Keratinocyte (primary cell): Measurements from ENCODE around the gene ARHGAP32. TPM values are rescaled to one million over a fixed set of nuclear protein-coding genes. Genes with fewer than 3 reads are reported as not detected.

Experiments used
- DNase-seq: peaks from one replicate; pipeline ENCODE4 v3.0.0-alpha.2; 2011; ENCODE audit warnings: low read depth, missing footprints, low spot score
- FAIRE-seq: peaks from 2 replicates; lab custom pipeline; 2011; peaks lifted over from hg19 to GRCh38; lab: Jason Lieb, UNC
- H2AFZ ChIP-seq: 2 replicates; pipeline ENCODE4 v1.6.0; 2012; ENCODE audit warnings: low read length, control low read depth, inconsistent platforms; ENCODE audit not compliant: control insufficient read depth
- H3K27ac ChIP-seq: 2 replicates; pipeline ENCODE4 v1.5.1; 2011; ENCODE audit warnings: low read length; ENCODE audit not compliant: control insufficient read depth, insufficient read depth
- H3K27me3 ChIP-seq: 3 replicates; pipeline ENCODE4 v1.6.0; 2011; ENCODE audit warnings: low read length; ENCODE audit not compliant: control insufficient read depth, insufficient read depth; ENCODE audit errors: extremely low read depth
- H3K36me3 ChIP-seq, 2 experiments: 2 replicates in 1 of 2; 3 replicates in 1 of 2; pipeline ENCODE4 v1.5.1; 2011; ENCODE audit warnings: low read length in 2 of 2, mild to moderate bottlenecking in 1 of 2; ENCODE audit not compliant: control insufficient read depth in 2 of 2, insufficient read depth in 2 of 2; ENCODE audit errors: extremely low read depth in 1 of 2
- H3K4me1 ChIP-seq: 3 replicates; pipeline ENCODE4 v1.5.1; 2011; ENCODE audit warnings: low read length; ENCODE audit not compliant: control insufficient read depth, insufficient read depth; ENCODE audit errors: extremely low read depth
- H3K4me2 ChIP-seq: 3 replicates; pipeline ENCODE4 v1.6.0; 2011; ENCODE audit warnings: low read depth, low read length; ENCODE audit not compliant: control insufficient read depth, insufficient read depth; ENCODE audit errors: extremely low read depth
- H3K4me3 ChIP-seq, 3 experiments: fragments of 200-600 bp in 1 of 3; sonication (generic) in 1 of 3; 2 replicates in 2 of 3; 3 replicates in 1 of 3; pipeline ENCODE4 v1.5.1; 2011 to 2016; ENCODE audit warnings: low read length in 3 of 3, mild to moderate bottlenecking in 3 of 3, control low read depth in 2 of 3, inconsistent platforms in 1 of 3, low read depth in 1 of 3, mixed read lengths in 1 of 3, mixed run types in 1 of 3, moderate library complexity in 1 of 3; ENCODE audit not compliant: control insufficient read depth in 2 of 3, insufficient read depth in 2 of 3; ENCODE audit errors: extremely low read depth in 1 of 3
- H3K79me2 ChIP-seq: 2 replicates; pipeline ENCODE4 v1.6.0; 2012; ENCODE audit warnings: low read length; ENCODE audit not compliant: control insufficient read depth, insufficient read depth
- H3K9ac ChIP-seq: 3 replicates; pipeline ENCODE4 v1.6.0; 2011; ENCODE audit warnings: low read length; ENCODE audit not compliant: control insufficient read depth, insufficient read depth; ENCODE audit errors: extremely low read depth
- H3K9me1 ChIP-seq: 3 replicates; pipeline ENCODE4 v1.6.0; 2011; ENCODE audit warnings: low read length; ENCODE audit not compliant: control insufficient read depth, insufficient read depth; ENCODE audit errors: extremely low read depth
- H3K9me3 ChIP-seq: 2 replicates; pipeline ENCODE4 v1.5.1; 2012; ENCODE audit warnings: low read depth, low read length; ENCODE audit not compliant: control insufficient read depth
- H4K20me1 ChIP-seq: 3 replicates; pipeline ENCODE4 v1.6.0; 2011; ENCODE audit warnings: low read length; ENCODE audit not compliant: control insufficient read depth, insufficient read depth; ENCODE audit errors: extremely low read depth
- EZH2 ChIP-seq: IDR thresholded peaks from one replicate; pipeline ENCODE4 v1.6.1; 2012; ENCODE audit warnings: inconsistent platforms, mild to moderate bottlenecking, low read length, moderate library complexity
- dilution Hi-C: fragments of 300-500 bp; cut with MboI; formaldehyde crosslinking; loops from one replicate; pipeline ENCODE4 v1.7.0; 2020; ENCODE audit warnings: low sequenced_read_pairs; ENCODE audit not compliant: extremely low pct_ligation_motif_present
- polyA plus RNA-seq, 5 experiments: library from polyadenylated mRNA; depleted of rRNA in 3 of 5; stranded (reverse) in 3 of 5; stranded (forward) in 1 of 5; unstranded in 1 of 5; fragments of >200 nt; gene quantifications; 1 replicate in 1 of 5; 2 replicates in 3 of 5; 3 replicates in 1 of 5; pipeline versions ENCODE4 v1.2.1 to v1.2.3, GENCODE V29; 2011 to 2012; ENCODE audit warnings: missing spikeins in 2 of 5, low read depth in 1 of 5, low replicate concordance in 1 of 5
- TF ChIP-seq, protein P1 (sequence below), 3 experiments: IDR thresholded peaks in 1 of 3; conservative IDR thresholded peaks in 1 of 3; optimal IDR thresholded peaks in 1 of 3; 2 replicates in 2 of 3; 3 replicates in 1 of 3; pipeline versions ENCODE3 to v1.5.1; 2011; ENCODE audit warnings: low read length in 3 of 3, mild to moderate bottlenecking in 3 of 3, moderate library complexity in 2 of 3, control low read depth in 1 of 3, inconsistent platforms in 1 of 3; ENCODE audit not compliant: insufficient read depth in 2 of 3; ENCODE audit errors: extremely low read depth in 1 of 3

The ARHGAP32 gene
- polyA plus RNA-seq, 1 donor (not counting 4 experiments of a cell fraction or from before 2014, with no cell fraction given), result 10.8 TPM

DNA sequence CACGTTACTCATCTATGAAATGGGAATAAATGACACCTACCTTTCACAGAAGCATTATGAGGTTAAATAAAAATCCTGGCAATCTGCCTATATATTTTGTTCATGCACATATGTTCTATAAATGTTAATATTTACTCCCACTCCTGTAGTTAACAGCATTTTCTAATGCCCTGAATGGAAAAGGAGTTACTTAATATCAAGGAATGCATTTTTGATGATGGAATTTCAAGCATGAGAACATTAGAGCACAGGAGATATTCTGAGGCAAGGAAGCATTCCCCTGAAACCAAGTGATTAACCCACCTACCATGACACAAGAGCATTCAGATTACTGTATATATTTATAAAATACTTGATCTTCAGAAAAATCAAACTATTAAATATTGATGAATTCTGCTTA is 102.1 kb downstream of the ARHGAP32 start:
- Histone ChIP-seq H3K4me2 (no peak overlapping the region), H3K79me2 (no peaks in the 10 kb centered on the region), H3K27me3 (no peaks in the 10 kb centered on the region), H4K20me1 (no peaks in the 10 kb centered on the region), H3K9me1 (no peaks in the 10 kb centered on the region), H3K4me1 (no peaks in the 10 kb centered on the region), H3K9ac (no peak overlapping the region), H2AFZ (no peak overlapping the region), H3K27ac (no peak overlapping the region), H3K36me3 (no peaks in the 10 kb centered on the region), H3K9me3 (no peaks in the 10 kb centered on the region), H3K4me3 (no peak overlapping the region)
- FAIRE-seq, result no peak
- dilution Hi-C loops, result no loop called here
- TF ChIP-seq EZH2, result no peak
- TF ChIP-seq, protein P1, sequence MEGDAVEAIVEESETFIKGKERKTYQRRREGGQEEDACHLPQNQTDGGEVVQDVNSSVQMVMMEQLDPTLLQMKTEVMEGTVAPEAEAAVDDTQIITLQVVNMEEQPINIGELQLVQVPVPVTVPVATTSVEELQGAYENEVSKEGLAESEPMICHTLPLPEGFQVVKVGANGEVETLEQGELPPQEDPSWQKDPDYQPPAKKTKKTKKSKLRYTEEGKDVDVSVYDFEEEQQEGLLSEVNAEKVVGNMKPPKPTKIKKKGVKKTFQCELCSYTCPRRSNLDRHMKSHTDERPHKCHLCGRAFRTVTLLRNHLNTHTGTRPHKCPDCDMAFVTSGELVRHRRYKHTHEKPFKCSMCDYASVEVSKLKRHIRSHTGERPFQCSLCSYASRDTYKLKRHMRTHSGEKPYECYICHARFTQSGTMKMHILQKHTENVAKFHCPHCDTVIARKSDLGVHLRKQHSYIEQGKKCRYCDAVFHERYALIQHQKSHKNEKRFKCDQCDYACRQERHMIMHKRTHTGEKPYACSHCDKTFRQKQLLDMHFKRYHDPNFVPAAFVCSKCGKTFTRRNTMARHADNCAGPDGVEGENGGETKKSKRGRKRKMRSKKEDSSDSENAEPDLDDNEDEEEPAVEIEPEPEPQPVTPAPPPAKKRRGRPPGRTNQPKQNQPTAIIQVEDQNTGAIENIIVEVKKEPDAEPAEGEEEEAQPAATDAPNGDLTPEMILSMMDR (optimal IDR thresholded peaks at IDR 0.05 in 1 of 3, IDR thresholded peaks at IDR 0.05 in 1 of 3, conservative IDR thresholded peaks at IDR 0.05 in 1 of 3; ENCODE audit: extremely low read depth in 1 of 3, insufficient read depth in 2 of 3, low read length in 3 of 3), result no peak
- no peak for DNase-seq

DNA sequence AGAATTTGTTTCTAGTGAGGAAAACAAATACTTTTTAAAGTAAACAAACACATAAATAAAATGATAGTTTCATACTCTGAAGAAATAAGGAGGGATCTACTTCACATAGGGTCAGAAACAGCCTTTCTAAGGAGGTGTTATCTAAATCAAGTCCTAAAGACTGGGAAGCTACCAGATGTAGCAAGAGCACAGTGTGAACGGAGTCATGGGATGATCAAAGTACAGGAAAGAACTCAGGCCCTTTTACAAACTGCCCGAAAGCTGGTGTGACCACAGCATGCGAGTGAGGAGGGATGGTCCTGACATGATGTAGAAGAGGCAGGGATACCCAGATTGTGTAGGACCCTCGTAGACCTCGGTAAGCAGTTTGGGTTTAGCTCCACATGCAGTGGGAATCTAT is 102.8 kb downstream of the ARHGAP32 start:
- TF ChIP-seq, protein P1 (optimal IDR thresholded peaks at IDR 0.05 in 1 of 3, IDR thresholded peaks at IDR 0.05 in 1 of 3, conservative IDR thresholded peaks at IDR 0.05 in 1 of 3; ENCODE audit: extremely low read depth in 1 of 3, insufficient read depth in 2 of 3, low read length in 3 of 3), result no peak
- no peak for TF ChIP-seq EZH2
- no peaks in the 10 kb centered on the region for H3K4me1 ChIP-seq
- H3K79me2 ChIP-seq, result no peaks in the 10 kb centered on the region
- dilution Hi-C loops, result no loop called here
- H3K27ac ChIP-seq, result no peak overlapping the region
- H3K27me3 ChIP-seq, result no peaks in the 10 kb centered on the region
- DNase-seq (no peak), FAIRE-seq (peak; percentile 17)
- no peak overlapping the region for H2AFZ ChIP-seq
- H3K36me3 ChIP-seq, result no peaks in the 10 kb centered on the region
- no peak overlapping the region for H3K9ac ChIP-seq
- no peak overlapping the region for H3K4me2 ChIP-seq
- H4K20me1 ChIP-seq, result no peaks in the 10 kb centered on the region
- H3K4me3 ChIP-seq, result no peak overlapping the region
- H3K9me1 ChIP-seq, result no peaks in the 10 kb centered on the region
- no peaks in the 10 kb centered on the region for H3K9me3 ChIP-seq
